NCI-H1105 treated with DMSO at 0.1 percent for 48 hours (cell line): ENCODE measurements around the gene FBP2.
"Not testable (repeated sequence)": the region's sequence is repeated elsewhere in the genome, so short reads cannot be mapped to it uniquely, and the experiment has no call there.

Source experiments
- DNase-seq: peaks from one replicate; lab custom pipeline; 2025; lab: John Stamatoyannopoulos, UW

The FBP2 gene

DNA sequence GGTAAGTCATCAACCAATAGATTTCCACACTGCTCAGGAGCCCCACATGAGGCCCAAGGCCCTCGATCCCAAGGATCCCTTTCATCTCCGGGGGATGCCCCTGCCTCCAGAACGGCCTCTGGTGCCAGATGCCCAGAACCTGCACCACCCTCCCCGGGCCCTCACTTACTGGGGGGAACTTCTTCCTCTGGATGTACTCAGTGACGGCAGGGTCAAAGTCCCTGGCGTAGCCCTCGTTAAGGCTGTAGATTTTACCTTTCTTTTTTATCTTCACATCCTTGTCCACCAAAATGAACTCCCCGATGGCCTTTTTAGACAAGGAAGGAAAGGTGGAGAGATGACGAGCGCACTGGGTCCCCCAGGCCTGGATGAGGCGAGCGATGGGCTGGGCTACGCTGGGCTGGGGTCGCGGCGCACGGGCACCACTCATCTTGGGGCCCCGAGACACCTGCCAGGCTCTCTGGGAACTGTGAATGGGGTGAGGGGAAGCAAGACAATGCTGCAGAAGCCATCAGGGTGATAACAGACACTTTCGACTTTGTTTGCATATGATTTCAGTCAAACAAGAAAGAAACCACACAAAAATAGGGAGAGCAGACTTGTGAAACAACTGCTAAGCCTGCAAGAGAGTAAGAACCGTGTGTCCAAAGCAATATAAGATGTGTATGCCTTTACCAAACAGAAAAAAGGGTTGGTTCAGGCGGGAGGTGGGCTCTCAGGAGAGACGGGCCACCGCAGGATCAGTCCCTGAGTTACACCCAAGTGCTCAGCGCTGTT lies 13.2 kb upstream of the FBP2 start:
- no peak for DNase-seq

DNA sequence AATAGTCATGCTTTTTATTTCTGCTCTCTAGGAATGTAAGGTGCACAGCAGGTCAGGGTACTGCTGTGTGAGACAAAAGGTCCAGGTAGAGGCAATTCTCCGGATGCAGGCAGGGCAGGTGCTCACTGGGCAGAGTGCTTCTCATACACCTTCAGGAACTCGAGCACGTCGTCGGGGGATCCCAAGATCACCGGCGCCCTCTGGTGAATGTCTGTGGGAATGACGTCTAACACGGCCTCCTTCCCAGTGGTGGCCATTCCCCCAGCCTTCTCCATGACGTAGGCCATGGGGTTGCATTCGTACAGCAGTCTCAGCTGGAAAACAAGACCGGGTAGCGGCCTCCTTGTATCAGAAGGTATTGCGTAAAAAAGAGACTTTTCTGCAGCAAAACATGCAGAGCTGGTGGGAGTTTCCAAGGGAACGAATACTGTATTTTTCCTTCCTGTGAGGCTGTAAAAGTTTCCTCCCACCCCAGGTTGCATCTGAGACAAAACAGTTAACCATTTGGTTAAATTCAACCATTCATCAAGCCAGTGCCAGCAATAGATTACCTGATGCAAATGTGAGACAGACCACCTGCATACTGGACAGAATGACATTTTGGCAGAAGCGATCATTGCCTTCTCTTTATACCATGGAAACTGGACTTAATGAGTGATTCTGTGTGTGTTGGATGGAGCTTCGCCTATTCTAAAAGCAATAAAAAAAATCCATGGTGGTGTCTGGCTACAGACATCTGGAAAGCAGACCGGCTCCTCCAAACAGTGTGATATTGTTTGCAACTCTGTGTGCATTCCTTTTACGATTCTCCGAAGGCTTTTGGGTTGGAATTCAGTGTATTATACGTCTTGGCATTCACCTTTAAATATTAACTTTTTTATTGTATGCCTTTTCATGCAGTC lies 9.9 kb upstream of the FBP2 start:
- DNase-seq: peak; percentile 61

DNA sequence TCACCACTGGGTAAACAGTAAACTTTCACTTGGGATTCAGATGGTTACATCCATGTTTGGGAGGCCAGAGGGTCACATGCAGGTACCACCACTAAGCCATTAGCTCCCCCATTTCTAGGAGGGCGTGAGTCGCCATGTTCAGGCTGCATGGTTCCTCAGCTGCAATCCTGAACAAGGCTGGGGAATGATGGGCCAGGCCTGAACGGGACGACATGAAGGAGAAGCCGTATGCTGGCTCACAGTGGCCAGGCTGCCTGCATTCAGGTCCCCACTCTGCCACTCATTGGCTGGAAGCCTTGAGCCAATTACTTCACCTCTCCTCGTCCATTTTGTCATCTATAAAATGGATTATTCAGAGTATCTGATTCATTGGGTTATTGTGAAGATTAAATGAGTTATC lies 9.0 kb upstream of the FBP2 start:
- DNase-seq: no peak

DNA sequence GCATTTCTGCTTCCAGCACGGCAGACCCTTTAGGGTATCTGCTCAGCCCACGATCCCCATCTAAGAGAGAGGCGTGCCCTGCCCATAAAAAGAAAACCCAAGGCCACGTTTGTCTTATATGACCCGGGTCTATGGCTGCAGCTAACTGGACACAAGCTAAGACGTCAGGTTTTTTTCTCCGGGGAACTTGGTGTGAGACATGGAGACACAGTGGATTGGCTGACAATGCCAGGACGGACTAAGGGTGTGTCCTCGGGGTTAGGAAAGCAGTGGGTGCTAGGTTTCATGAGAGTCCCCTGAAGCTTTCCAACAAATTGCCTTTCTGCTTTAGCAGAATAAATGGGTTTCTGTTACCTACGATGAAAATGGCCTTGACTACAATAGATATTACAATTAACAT lies 7.1 kb upstream of the FBP2 start:
- no peak for DNase-seq

DNA sequence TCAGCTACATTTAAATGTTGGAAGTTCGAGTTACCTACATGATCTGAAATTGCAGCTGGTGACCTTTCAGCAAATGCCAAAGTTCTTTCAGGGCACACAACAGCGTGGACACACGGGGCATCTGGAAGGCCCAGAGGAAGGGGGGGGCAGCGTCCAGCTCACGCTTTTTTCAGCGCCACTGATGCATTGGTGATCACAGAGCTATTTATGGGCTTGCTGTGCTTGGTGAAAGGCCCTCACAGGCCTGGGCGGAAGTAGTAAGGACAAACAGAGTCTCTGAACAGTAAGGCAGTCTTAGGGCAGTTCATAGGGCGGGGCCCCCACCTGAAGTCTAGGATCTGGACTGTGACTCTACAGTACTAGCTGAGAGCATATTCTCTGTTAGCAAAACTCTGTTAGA lies 6.6 kb upstream of the FBP2 start:
- no peak for DNase-seq

DNA sequence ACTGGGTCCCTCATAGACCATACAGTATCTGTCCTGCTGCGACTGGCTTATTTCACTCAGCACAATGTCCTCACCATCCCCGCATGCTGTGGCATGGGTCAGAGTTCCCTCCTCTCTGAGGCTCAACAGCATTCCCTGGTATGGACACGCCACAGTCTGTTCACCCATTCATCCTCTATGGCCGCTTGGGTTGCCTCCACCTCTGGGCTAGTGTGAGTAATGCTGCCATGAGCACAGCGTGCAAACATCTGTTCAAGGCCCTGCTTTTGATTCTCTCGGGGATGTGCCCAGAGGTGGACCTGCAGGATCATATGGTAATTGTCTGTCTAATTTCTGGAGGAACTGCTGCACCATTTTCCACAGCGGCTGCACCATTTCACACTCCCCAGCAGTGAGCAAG lies 5.5 kb upstream of the FBP2 start:
- no peak for DNase-seq

DNA sequence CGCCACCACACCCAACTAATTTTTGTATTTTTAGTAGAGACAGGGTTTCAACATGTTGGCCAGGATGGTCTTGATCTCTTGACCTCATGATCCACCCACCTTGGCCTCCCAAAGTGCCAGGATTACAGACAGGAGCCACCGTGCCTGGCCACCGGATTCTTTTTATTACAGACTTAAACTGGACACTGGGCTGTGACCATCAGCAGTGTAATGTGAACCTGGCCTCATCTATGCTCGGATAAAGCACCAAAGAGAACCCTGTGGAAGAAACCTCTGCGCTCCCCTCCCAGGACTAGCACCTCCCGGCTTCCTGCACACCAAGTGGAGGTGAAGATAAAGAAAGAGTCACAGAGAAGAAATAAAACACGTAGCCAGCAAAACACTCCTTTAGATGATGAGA lies 941 bp downstream of the FBP2 start:
- DNase-seq: not testable (repeated sequence)

DNA sequence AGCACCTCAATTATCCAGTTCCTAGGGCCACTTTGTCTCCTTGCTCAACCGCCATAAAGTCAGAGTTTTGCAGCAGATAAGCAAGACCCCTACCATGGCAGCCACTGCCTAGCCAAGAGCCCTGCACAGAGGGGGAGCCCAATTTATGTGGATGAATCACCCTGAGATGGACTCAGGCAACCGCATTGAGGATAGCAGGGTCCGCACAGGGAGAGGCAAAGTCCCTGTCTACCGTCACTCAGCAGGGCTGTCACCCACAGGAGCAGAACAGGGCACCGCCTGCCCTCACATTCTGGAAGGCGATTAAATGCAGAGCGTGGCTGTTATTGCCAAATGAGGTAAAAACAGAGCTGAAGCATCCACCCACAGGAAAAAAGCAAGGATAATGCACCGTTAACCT lies 1.7 kb downstream of the FBP2 start:
- no peak for DNase-seq

DNA sequence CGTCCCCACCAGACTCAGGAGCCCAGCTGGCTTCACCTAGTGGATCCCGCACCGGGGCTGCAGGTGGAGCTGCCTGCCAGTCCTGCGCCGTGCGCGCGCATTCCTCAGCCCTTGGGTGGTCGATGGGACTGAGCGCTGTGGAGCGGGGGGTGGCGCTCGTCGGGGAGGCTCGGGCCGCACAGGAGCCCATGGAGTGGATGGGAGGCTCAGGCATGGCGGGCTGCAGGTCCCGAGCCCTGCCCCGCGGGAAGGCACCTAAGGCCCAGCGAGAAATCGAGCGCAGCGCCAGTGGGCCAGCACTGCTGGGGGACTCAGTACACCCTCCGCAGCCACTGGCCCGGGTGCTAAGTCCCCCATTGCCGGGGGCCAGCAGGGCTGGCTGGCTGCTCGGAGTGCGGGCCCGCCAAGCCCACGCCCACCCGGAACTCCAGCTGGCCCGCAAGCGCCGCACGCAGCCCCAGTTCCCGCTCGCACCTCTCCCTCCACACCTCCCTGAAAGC lies 2.5 kb downstream of the FBP2 start:
- not testable (repeated sequence) for DNase-seq

DNA sequence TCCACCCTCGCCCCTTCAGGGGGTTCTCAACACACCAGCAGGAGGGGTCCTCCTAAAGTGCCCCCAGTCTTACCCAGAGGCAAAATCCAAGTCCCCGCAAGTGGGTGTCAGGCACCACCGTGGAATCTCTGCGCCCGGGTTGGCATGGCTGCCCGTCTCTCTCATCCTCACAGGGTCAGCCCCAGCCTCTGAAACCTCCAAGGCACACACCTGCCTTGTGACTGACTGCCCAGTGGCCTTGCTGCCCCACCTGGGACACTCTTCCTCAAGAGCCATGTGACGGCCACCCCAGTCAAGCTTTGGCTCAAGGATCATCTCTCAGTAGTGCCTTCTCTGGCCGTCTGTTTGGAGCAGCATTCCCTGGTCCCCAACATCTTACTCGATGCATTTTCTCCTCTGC lies 4.9 kb downstream of the FBP2 start:
- no peak for DNase-seq

DNA sequence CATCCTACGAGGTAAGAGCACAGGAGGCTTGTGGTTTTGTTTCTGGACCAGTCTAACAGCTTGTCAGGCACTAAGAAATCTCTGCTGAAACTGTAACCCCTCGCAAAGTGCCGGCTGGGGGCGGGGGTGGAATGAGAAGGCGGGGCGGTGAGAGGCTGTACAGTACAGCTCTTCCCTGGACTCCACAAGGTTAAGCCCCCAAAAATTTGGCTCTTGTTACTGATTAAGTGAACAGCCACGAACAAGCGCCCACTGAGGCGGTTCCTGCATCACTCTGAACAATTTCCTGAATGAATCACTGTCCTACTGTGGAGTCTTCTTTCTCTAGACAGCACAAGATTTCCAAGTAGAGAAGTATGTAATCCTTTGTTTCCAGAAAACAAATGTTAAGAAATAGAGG lies 6.8 kb downstream of the FBP2 start:
- no peak for DNase-seq

DNA sequence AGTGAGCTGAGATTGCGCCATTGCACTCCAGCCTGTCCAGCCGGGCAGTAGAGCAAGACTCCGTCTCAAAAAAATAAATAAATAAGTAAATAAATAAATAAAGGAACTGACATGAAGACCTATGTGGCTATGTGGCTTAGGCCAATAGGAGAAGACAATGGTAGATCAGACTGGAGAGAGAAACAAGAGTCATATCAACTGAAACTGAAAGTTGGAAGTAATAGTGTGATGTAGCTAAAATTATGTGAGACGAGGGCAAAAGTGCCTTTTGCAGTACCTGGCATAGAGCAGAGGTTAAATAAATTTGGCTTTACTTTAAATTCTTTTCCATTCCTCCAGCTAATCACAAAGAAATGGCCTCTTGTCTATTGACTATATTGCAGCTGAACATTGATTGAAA lies 7.3 kb downstream of the FBP2 start:
- DNase-seq: no peak

DNA sequence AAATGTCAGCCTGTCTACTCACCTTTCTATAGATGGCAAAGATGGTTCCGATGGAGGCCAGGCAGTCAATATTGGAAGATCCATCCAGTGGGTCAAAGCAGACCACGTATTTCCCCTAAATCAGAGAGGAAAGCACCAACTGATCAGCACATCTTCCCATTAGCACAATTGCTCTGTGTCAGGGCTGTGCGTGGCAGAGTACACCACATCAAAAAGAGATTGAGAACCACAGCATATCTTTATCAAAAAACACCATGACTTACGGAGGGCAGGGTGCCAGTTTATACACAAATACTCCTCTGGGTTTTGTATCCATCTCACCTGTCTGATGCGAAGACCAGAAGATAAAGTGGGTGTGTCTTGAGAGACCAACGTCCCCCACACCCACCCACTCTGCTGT lies 9.1 kb downstream of the FBP2 start:
- no peak for DNase-seq

DNA sequence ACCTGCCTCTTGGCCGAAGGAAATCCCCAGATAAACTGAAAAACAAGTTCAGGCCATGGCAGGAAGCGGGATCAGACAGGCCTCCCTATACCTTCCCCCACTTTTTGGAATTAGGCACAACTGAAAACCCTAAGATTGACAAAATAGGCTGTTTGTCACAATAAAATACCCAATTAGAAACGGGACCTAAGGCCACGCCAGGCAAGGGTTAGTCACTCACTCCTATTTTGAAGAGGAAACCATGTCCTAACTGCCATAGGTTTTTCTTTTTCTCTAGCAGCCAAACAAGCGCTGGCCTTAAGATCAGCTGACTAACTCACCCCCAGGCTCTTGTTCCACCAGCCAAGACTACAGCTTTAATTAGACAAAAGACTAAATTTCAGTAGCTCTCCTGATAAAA lies 11.9 kb downstream of the FBP2 start:
- DNase-seq: no peak

DNA sequence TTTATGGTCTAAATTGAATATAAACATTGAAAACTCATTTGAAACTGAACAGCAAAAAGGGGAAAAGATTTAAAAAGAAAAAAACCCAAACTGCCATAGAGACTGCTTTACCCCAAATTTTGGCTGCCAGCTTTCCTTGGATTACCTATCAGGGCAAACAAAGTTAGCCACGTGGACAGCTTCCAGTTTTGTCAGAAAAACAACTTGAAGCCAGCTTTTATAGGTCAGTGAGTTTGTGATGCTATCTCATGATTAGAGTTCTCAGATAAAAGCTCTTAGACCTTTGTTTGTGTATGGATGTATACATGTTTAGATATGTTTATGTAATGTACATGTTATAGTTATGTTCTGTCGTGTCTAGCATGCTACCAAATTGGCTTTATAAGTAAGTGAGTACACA lies 16.1 kb downstream of the FBP2 start:
- no peak for DNase-seq

DNA sequence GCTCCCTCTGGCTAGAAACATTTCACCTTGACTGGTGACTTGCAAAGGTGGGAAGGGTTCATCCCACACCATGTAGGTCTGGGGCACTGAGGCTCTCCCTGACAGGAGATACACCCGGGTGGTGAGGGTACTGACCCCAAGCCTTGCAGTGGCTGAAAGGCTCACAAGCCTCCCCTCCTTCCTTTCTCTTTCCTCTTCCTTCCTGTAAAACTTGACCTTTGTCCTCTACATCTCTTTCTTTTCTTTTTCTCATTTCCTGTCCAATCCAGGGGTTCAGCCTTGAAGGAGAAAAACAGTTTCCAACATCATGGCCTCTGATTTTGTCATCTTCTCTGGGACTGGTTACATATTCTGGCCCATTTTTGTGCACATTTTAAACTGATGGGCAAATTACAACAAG lies 16.6 kb downstream of the FBP2 start:
- no peak for DNase-seq

DNA sequence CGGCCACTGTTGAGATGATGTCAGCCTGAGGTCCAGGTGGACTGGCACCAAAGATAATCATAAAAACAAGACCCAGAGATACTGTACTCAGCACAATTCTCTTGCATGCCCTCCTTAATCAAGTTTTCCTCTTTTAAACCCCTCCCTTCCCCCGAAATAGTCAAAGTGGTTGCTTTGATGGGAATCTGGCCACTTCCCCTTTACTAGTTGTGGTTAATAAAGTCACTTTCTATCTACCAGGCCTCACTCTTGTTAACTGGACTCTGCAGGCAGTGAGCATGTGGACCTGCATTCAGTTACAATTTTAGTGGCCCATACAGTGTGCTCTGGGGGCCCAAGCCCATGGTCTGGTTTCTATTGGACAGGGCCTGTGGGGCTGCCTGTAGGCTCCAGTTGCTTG lies 17.5 kb downstream of the FBP2 start:
- no peak for DNase-seq

DNA sequence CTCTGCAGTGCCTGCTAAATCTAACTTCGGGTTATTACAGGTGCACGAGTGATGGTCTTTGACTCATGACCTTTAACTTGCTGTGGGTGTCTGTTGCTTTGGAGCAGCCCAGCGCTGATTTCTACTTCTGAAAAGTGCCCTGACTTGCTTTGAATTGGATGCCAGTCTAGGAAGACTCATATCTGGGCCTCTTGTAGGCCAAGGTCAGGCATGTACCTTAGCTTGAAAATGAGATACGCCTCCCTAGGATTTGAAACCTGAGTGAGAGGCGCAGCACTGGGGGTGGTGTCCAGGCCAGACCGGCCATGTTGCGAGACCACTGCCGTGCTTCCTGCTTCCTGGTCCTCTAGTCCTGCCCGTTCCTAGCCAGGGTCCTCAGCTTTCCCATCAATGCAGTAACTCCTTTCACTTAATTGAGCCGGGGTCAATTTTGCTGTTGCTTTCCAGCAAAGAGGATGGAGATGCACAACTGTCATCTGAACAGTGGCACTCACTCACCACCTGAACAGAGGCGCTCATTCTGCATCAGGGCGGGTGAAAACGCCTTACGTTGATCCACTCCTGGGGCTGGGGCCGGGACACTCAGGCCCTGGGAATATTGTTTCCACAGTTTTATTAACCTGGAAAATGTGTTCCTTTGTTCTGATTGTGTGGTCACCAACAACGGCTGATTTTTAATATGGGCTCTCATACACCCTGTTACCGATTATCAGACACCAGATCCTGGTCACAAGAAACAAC lies 24.5 kb downstream of the FBP2 start:
- DNase-seq: no peak

DNA sequence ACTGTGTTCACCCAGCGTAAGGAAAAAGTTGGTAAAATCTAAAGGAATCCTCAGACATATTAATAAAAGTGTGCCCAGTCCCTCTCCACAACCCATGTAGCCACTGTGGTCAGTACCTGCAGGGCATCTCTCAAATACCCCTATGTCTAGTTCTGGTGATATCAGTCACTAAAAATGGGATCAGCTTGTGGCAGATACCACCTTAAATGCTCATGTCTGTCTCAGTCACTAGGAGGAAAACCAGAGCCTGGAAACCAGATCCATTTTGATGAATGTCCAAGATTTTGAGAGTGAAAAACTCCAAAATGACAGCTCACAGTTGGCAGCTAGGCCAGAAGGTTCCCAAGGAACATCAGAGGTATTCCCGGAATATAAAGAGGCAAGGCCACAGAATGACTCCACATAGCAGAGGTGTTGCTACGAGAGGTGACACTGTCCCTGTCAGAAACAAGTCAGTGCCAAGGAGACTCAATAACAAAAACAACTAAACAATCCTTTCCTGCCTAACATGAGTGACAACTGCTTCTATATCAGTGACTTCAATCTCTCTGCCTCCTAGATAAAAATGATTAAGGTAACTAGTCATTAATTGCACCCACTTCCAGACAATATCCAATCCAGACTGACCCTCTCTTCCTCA lies 25.3 kb downstream of the FBP2 start:
- no peak for DNase-seq

DNA sequence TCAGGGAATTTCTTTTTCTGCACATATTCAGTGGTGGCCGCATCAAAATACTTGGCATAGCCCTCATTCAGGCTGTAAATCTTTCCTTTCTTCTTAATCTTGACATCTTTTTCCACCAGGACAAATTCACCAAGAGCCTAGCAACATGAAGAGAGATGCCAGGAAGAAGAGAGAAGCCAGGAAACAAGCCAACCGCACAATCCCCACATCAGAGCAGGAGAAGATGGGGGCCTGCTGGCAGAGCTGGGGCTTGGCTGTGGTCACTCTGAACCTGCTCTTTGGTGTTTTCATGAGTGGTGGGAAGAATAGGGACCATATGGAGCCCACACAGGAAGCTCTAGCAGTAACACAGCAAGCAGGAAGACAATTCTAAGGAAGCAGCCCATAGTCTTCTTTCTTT lies 26.4 kb downstream of the FBP2 start:
- no peak for DNase-seq

DNA sequence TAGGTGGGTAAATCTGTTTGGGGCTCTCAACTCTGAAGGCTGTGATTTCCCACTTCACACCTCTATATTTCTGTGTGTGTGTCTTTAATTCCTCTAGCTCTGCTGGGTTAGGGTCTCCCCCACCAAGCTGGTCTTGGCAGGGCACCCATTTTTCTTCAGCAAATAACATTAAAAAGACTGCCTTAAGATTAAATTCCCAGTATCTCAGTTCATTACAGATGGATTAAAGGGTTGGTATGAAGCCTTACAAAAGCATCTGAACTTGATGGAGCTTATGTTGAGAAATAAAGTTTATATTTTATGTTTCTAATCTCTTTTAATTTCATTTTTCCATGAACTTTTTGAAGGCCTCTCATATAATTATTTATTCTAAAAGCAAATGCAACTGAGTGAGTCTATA lies 27.1 kb downstream of the FBP2 start:
- no peak for DNase-seq

DNA sequence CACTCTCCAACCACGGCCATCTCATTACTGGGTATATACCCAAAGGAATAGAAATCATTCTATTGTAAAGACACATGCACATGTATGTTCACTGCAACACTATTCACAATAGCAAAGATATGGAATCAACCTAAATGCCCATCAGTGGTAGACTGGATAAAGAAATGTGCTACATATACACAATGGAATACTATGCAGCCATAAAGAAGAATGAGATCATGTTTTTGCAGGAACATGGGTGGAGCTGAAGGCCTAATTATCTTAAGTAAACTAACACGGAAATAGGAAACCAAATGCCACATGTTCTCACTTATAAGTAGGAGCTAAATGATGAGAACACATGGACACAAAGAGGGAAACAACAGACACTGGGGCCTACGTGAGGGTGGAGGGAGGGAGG lies 29.3 kb downstream of the FBP2 start:
- DNase-seq: not testable (repeated sequence)
